ENCODE data around the gene SMYD3.

Gene SMYD3

DNA sequence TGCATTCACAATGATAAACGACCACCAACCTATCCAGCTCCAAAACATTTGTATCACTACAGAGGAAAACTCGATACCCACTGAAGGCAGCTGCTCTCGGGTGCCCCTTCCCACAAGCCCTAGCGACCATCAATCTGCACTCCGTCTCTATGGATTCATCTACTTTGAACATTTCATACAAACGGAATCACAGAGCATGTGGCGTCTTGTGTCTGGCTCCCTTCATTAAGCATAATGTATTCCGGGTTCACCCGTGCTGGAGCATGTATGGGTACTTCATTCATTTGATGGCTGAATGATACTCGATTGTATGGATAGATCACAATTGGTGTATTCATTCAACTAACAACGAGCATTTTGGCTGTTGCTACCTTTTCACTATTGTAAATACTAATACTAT lies 340.2 kb downstream of the SMYD3 start:
- Histone ChIP-seq H3K4me3 (ENCODE audit: low read depth in 1 of 5, low read length in 5 of 5) (no peak overlapping the region), H3K9me3 (ENCODE audit: control insufficient read depth in 5 of 5, low read length in 5 of 5) (no peaks in the 10 kb centered on the region), H3K27me3 (ENCODE audit: control insufficient read depth in 5 of 5, insufficient read depth in 4 of 5, low read length in 5 of 5) (no peaks in the 10 kb centered on the region), H3K9ac (ENCODE audit: low read length in 5 of 5) (no peak overlapping the region), H3K4me1 (ENCODE audit: control insufficient read depth in 5 of 5, insufficient read depth in 5 of 5, low read length in 5 of 5) (peaks cover 0 to 3% (median under 1%) of the 10 kb centered on the region in 5 donors), H3K36me3 (ENCODE audit: control insufficient read depth in 5 of 5, insufficient read depth in 5 of 5, low read length in 5 of 5) (peaks cover 0 to 3% (median 0%) of the 10 kb centered on the region in 5 donors), H3K27ac (ENCODE audit: low read depth, low read length) (no peak overlapping the region)

DNA sequence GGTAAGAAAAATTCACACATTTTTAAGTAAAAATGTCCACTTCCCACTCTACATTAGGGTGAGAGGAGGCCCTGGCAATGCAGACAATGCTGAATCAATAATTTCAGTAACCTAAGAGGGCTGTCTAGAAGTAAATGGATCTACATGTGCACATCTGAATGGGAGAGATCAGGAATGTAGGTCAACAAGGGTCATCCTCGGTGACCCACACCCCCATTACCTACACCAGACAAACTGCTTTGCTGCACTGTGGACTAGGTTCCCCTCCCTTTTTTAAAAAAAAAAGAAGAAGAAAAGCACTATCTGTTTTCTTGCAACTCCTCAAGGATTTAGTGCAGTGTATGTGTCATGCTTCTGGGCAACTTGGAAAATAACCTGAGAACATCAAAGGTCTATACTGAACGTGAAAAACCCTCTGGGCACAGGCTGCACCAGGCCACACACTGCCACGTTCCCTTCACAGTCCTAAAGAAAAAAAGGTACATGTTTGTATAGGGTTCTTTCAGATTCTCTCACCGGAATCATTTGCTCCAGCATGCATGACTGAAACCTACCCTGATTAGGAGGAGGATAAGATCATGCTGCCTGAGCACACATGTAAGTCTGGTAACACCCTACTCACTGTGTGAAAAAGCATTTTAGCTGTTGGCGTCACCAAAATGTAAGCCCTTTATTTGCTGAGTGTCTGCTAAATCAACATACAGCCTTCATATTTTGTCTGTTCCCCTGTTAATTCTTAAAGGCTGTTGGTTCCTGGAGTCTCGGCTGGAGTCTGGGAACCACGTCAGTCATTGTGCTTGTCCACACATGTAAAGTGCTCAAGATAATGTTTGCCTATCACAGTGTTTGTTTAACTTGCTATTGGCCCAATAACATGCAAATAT lies 341.0 kb downstream of the SMYD3 start:
- Histone ChIP-seq H3K36me3 (ENCODE audit: control insufficient read depth in 5 of 5, insufficient read depth in 5 of 5, low read length in 5 of 5) (peaks cover 0 to 3% (median 0%) of the 10 kb centered on the region in 5 donors), H3K4me1 (ENCODE audit: control insufficient read depth in 5 of 5, insufficient read depth in 5 of 5, low read length in 5 of 5) (peaks cover 0 to 8% (median 4%) of the 10 kb centered on the region in 5 donors), H3K27me3 (ENCODE audit: control insufficient read depth in 5 of 5, insufficient read depth in 4 of 5, low read length in 5 of 5) (no peaks in the 10 kb centered on the region), H3K9me3 (ENCODE audit: control insufficient read depth in 5 of 5, low read length in 5 of 5) (no peaks in the 10 kb centered on the region), H3K4me3 (ENCODE audit: low read depth in 1 of 5, low read length in 5 of 5) (no peak overlapping the region), H3K9ac (ENCODE audit: low read length in 5 of 5) (no peak overlapping the region), H3K27ac (ENCODE audit: low read depth, low read length) (no peak overlapping the region)

DNA sequence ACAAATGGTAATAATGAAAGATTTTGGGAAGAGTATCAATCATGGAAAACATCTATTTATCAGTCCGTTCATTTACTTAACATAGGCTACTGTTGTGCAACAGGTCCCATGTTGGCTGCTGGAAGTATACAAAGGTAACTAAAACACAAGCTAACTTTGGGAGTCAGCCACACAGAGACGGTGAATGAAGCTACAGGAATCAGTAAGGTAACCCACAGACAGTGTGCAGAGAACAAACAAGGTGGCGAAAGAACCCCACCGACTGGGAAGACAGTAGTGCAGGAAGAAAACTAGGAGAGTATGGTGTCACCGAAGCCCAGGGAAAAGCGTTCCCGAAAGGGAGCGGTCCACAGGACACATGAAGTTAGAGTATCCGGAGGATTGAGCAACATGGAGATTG lies 342.3 kb downstream of the SMYD3 start:
- H3K4me1 ChIP-seq (ENCODE audit: control insufficient read depth in 5 of 5, insufficient read depth in 5 of 5, low read length in 5 of 5), result peaks cover 0 to 8% (median 4%) of the 10 kb centered on the region in 5 donors
- no peak overlapping the region for H3K27ac ChIP-seq (ENCODE audit: low read depth, low read length)
- no peak overlapping the region for H3K9ac ChIP-seq (ENCODE audit: low read length in 5 of 5)
- no peak overlapping the region for H3K4me3 ChIP-seq (ENCODE audit: low read depth in 1 of 5, low read length in 5 of 5)
- no peaks in the 10 kb centered on the region for H3K9me3 ChIP-seq (ENCODE audit: control insufficient read depth in 5 of 5, low read length in 5 of 5)
- peaks cover 0 to 3% (median 0%) of the 10 kb centered on the region in 5 donors for H3K36me3 ChIP-seq (ENCODE audit: control insufficient read depth in 5 of 5, insufficient read depth in 5 of 5, low read length in 5 of 5)
- H3K27me3 ChIP-seq (ENCODE audit: control insufficient read depth in 5 of 5, insufficient read depth in 4 of 5, low read length in 5 of 5), result no peaks in the 10 kb centered on the region

DNA sequence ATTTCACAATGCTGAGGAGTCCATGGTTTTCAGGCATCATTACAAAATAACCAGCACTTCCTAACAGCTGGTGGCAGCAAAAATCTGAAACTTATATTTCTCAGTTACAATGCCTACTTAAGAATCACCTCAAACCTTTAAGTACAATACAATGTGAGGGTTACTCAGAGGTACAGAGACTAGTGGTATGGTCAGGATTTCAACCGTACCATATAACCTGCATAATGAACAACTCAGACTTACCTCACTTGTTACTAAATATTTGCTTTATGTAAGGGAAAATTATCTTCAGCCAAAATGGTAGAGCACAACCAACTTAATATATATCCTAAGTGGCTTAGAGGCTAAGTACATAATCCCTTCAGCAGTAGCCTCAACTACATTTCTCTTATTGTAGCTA lies 344.5 kb downstream of the SMYD3 start:
- Histone ChIP-seq H3K27ac (ENCODE audit: low read depth, low read length) (no peak overlapping the region), H3K9me3 (ENCODE audit: control insufficient read depth in 5 of 5, low read length in 5 of 5) (no peaks in the 10 kb centered on the region), H3K4me3 (ENCODE audit: low read depth in 1 of 5, low read length in 5 of 5) (no peak overlapping the region), H3K27me3 (ENCODE audit: control insufficient read depth in 5 of 5, insufficient read depth in 4 of 5, low read length in 5 of 5) (no peaks in the 10 kb centered on the region), H3K36me3 (ENCODE audit: control insufficient read depth in 5 of 5, insufficient read depth in 5 of 5, low read length in 5 of 5) (no peaks in the 10 kb centered on the region), H3K4me1 (ENCODE audit: control insufficient read depth in 5 of 5, insufficient read depth in 5 of 5, low read length in 5 of 5) (peaks cover 0 to 8% (median 4%) of the 10 kb centered on the region in 5 donors), H3K9ac (ENCODE audit: low read length in 5 of 5) (no peak overlapping the region)

DNA sequence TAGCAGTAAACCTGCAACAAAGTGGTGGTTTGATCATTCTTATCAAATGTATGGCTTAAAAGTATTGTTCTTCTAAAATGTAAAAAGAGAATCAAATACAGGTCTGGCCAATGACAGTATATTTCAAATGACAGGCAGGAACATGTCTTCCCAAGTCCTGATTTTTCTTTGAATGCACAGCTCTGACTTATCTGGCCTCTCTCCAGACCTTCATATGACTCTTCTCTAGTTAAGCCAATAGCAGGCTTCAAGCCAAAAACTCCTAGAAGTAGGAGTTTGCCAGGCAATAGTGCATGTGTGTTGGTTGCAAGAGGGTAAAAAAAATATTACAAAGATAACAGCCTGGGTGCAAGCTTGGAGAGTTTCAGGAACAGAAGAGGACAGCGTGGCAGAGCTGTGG lies 345.5 kb downstream of the SMYD3 start:
- Histone ChIP-seq H3K4me1 (ENCODE audit: control insufficient read depth in 5 of 5, insufficient read depth in 5 of 5, low read length in 5 of 5) (peaks cover 0 to 16% (median 12%) of the 10 kb centered on the region in 5 donors), H3K27me3 (ENCODE audit: control insufficient read depth in 5 of 5, insufficient read depth in 4 of 5, low read length in 5 of 5) (no peaks in the 10 kb centered on the region), H3K36me3 (ENCODE audit: control insufficient read depth in 5 of 5, insufficient read depth in 5 of 5, low read length in 5 of 5) (no peaks in the 10 kb centered on the region), H3K27ac (ENCODE audit: low read depth, low read length) (no peak overlapping the region), H3K4me3 (ENCODE audit: low read depth in 1 of 5, low read length in 5 of 5) (no peak overlapping the region), H3K9me3 (ENCODE audit: control insufficient read depth in 5 of 5, low read length in 5 of 5) (no peaks in the 10 kb centered on the region), H3K9ac (ENCODE audit: low read length in 5 of 5) (no peak overlapping the region)

DNA sequence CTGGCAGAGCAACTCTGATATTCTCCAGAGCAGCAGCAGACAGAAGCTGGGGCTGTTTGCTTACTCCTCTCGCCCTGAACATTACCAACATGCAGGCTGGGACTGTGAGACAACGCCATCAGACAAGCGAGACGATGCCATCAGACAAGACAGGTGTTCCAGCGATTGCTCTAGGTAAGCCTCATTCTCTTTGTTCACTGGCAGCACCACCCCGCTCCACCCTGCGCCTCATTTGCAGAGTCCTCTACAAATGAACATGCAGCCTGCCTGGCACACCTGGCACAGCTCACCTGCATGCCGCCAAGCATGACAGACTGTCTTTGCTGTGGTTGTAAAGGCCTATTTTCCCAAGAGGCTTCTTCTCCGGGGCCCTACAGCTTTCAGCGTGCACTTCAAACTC lies 346.2 kb downstream of the SMYD3 start:
- Histone ChIP-seq H3K9ac (ENCODE audit: low read length in 5 of 5) (no peak overlapping the region), H3K27me3 (ENCODE audit: control insufficient read depth in 5 of 5, insufficient read depth in 4 of 5, low read length in 5 of 5) (no peaks in the 10 kb centered on the region), H3K36me3 (ENCODE audit: control insufficient read depth in 5 of 5, insufficient read depth in 5 of 5, low read length in 5 of 5) (no peaks in the 10 kb centered on the region), H3K4me1 (ENCODE audit: control insufficient read depth in 5 of 5, insufficient read depth in 5 of 5, low read length in 5 of 5) (peaks cover 0 to 22% (median 18%) of the 10 kb centered on the region in 5 donors), H3K27ac (ENCODE audit: low read depth, low read length) (no peak overlapping the region), H3K9me3 (ENCODE audit: control insufficient read depth in 5 of 5, low read length in 5 of 5) (no peaks in the 10 kb centered on the region), H3K4me3 (ENCODE audit: low read depth in 1 of 5, low read length in 5 of 5) (no peak overlapping the region)

DNA sequence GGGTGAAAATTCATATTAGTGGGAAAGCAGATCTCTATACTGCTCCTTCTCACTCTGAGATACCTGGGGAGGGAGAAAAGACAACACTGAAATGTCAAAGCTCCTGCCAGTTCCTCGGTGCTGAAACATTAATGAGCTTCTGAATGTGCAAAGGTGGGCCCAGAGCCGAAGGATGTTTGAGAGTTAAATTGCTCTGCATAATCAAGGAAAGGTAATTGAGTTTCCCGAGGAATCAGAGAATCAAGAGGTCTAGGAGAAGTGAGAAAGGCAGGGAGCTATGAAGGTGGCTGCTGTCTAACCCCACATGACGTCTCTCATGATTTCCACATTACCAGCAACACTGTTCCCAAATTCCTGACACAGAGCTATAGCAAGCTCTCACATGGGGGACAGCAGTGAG lies 346.7 kb downstream of the SMYD3 start:
- Histone ChIP-seq H3K9ac (ENCODE audit: low read length in 5 of 5) (no peak overlapping the region), H3K36me3 (ENCODE audit: control insufficient read depth in 5 of 5, insufficient read depth in 5 of 5, low read length in 5 of 5) (no peaks in the 10 kb centered on the region), H3K4me1 (ENCODE audit: control insufficient read depth in 5 of 5, insufficient read depth in 5 of 5, low read length in 5 of 5) (peaks cover 0 to 28% (median 23%) of the 10 kb centered on the region in 5 donors), H3K9me3 (ENCODE audit: control insufficient read depth in 5 of 5, low read length in 5 of 5) (no peaks in the 10 kb centered on the region), H3K27ac (ENCODE audit: low read depth, low read length) (no peak overlapping the region), H3K27me3 (ENCODE audit: control insufficient read depth in 5 of 5, insufficient read depth in 4 of 5, low read length in 5 of 5) (no peaks in the 10 kb centered on the region), H3K4me3 (ENCODE audit: low read depth in 1 of 5, low read length in 5 of 5) (no peak overlapping the region)

DNA sequence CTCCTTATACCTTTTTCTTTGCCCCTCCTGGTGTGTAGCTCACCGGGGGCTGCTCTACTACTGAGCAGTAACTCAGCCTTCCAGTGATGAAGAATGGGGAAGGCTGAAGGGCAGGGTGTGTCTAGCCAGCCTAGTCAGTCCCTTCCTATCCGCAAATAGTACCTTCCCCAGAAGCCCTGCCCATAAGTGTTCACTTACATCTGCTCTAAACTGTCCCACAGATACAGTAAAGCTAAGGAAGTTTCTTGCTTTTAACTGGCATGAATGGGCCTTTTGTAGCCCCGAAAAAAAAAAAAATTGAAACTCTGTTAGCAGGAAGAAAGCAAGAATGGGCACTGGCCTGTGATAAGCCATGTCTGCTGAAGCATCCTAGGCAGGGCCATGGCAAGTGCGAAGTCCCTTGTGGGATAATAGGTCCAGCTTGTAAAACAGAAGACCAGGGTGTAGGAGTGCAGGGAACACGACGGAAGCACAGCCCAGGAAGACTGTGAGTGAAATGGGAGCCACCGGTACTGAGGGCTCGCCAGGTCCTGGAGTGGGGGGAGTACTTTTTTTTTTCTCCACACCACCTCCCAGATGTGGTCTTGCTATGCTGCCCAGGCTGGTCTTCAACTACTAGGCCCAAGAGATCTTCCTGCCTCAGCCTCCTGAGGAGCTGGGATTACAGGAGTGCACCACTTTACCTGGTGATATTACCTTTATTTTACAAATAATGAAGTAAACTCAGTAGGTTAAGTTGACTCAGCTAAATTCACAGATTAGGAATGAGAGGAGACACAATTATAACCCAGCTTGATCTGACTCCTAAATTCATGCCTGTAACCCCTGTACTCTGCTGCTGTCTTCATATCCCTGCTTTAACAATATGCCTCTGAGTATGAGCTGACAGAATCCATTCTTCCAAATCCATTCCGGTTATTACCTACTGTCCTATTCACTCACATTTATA lies 347.5 kb downstream of the SMYD3 start:
- no peak overlapping the region for H3K9ac ChIP-seq (ENCODE audit: low read length in 5 of 5)
- H3K27me3 ChIP-seq (ENCODE audit: control insufficient read depth in 5 of 5, insufficient read depth in 4 of 5, low read length in 5 of 5), result no peaks in the 10 kb centered on the region
- no peaks in the 10 kb centered on the region for H3K36me3 ChIP-seq (ENCODE audit: control insufficient read depth in 5 of 5, insufficient read depth in 5 of 5, low read length in 5 of 5)
- no peaks in the 10 kb centered on the region for H3K9me3 ChIP-seq (ENCODE audit: control insufficient read depth in 5 of 5, low read length in 5 of 5)
- no peak overlapping the region for H3K27ac ChIP-seq (ENCODE audit: low read depth, low read length)
- peaks cover 0 to 30% (median 26%) of the 10 kb centered on the region in 5 donors for H3K4me1 ChIP-seq (ENCODE audit: control insufficient read depth in 5 of 5, insufficient read depth in 5 of 5, low read length in 5 of 5)
- H3K4me3 ChIP-seq (ENCODE audit: low read depth in 1 of 5, low read length in 5 of 5), result no peak overlapping the region

DNA sequence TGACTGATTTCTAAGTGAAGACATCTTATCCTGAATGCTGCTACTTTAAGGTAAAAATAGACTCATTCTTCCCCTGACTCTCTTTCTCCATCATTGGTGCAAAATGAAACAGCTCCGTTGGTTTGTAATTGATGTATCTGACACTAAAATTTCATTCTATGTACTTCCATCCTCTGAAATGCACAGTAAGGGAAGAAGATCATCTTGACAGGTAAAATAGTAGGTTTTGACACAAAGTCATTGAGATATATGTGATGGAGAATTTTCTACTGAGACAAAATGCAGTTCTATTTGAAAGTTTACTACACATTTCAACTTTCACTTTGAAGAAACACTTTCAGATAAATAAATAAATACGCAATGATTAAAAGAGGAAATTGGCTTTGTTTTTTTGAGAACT lies 348.9 kb downstream of the SMYD3 start:
- no peaks in the 10 kb centered on the region for H3K9me3 ChIP-seq (ENCODE audit: control insufficient read depth in 5 of 5, low read length in 5 of 5)
- peaks cover 1 to 30% (median 26%) of the 10 kb centered on the region in 5 donors for H3K4me1 ChIP-seq (ENCODE audit: control insufficient read depth in 5 of 5, insufficient read depth in 5 of 5, low read length in 5 of 5)
- H3K36me3 ChIP-seq (ENCODE audit: control insufficient read depth in 5 of 5, insufficient read depth in 5 of 5, low read length in 5 of 5), result no peaks in the 10 kb centered on the region
- H3K9ac ChIP-seq (ENCODE audit: low read length in 5 of 5), result no peak overlapping the region
- H3K27ac ChIP-seq (ENCODE audit: low read depth, low read length), result no peak overlapping the region
- H3K27me3 ChIP-seq (ENCODE audit: control insufficient read depth in 5 of 5, insufficient read depth in 4 of 5, low read length in 5 of 5), result no peaks in the 10 kb centered on the region
- H3K4me3 ChIP-seq (ENCODE audit: low read depth in 1 of 5, low read length in 5 of 5), result no peak overlapping the region

DNA sequence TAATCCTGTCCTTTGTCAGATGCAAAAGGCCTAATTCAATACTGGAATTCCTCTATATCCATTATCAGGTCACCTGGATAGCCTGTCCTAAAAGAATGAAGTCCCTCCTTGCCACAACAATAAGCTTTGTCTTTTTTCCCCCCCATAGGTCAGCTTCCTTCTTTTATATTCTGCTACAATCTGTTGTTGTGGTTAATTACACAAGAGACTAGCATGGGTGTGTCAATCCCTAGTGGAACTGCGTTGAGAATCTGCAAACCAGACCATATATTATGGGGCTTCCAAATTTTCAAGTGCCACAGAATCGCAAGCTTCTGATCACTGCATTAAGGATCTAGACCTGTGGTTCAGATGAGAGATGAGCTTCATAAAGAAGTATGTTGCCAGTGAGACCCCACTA lies 349.6 kb downstream of the SMYD3 start:
- H3K27me3 ChIP-seq (ENCODE audit: control insufficient read depth in 5 of 5, insufficient read depth in 4 of 5, low read length in 5 of 5), result no peaks in the 10 kb centered on the region
- H3K9ac ChIP-seq (ENCODE audit: low read length in 5 of 5), result no peak overlapping the region
- no peak overlapping the region for H3K4me3 ChIP-seq (ENCODE audit: low read depth in 1 of 5, low read length in 5 of 5)
- no peak overlapping the region for H3K27ac ChIP-seq (ENCODE audit: low read depth, low read length)
- no peaks in the 10 kb centered on the region for H3K9me3 ChIP-seq (ENCODE audit: control insufficient read depth in 5 of 5, low read length in 5 of 5)
- no peaks in the 10 kb centered on the region for H3K36me3 ChIP-seq (ENCODE audit: control insufficient read depth in 5 of 5, insufficient read depth in 5 of 5, low read length in 5 of 5)
- peaks cover 1 to 30% (median 26%) of the 10 kb centered on the region in 5 donors for H3K4me1 ChIP-seq (ENCODE audit: control insufficient read depth in 5 of 5, insufficient read depth in 5 of 5, low read length in 5 of 5)
